ENCODE results near the gene UPF1.

The UPF1 gene

DNA sequence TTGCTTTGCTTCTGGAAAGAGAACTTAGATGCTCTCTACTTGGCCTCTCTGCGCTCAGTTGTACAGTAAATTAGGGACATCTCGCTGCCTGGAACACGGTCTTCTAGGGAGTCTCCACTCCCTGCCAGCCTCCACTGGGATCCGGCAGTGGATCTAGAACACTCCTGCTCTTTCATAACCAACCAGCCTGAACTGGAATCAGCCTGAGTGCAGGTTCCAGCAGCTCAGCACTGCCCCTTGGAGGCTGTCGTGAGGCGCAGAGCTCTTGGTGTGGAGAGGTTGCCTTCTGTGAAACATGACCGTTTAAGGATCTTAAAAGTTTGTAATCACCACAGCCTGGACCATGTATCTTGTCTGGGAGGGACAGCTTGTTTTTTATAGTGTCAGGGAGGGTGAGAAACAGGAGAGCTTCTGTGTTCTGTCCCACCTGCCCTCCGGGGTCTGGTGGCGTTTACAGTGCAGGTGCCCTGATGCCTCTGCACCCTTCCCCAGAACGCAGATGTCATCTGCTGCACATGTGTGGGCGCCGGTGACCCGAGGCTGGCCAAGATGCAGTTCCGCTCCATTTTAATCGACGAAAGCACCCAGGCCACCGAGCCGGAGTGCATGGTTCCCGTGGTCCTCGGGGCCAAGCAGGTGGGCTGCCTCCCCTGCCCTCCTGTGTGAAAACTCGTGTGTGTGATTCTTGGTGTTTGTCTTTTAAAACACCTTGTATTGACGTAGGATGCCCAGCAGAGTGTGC, 24.8 kb downstream of the UPF1 start:
- H3K4me3 ChIP-seq (replicated peaks in 1 of 2; ENCODE audit: low read depth in 2 of 2, low read length in 2 of 2), result no peak overlapping the region
- TF ChIP-seq, protein P1, sequence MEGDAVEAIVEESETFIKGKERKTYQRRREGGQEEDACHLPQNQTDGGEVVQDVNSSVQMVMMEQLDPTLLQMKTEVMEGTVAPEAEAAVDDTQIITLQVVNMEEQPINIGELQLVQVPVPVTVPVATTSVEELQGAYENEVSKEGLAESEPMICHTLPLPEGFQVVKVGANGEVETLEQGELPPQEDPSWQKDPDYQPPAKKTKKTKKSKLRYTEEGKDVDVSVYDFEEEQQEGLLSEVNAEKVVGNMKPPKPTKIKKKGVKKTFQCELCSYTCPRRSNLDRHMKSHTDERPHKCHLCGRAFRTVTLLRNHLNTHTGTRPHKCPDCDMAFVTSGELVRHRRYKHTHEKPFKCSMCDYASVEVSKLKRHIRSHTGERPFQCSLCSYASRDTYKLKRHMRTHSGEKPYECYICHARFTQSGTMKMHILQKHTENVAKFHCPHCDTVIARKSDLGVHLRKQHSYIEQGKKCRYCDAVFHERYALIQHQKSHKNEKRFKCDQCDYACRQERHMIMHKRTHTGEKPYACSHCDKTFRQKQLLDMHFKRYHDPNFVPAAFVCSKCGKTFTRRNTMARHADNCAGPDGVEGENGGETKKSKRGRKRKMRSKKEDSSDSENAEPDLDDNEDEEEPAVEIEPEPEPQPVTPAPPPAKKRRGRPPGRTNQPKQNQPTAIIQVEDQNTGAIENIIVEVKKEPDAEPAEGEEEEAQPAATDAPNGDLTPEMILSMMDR (IDR thresholded peaks at IDR 0.05; ENCODE audit: low read depth, low read length), result peak; percentile 30
- peak; percentile 40 to 56 for DNase-seq (ENCODE audit: low read depth in 2 of 2)

DNA sequence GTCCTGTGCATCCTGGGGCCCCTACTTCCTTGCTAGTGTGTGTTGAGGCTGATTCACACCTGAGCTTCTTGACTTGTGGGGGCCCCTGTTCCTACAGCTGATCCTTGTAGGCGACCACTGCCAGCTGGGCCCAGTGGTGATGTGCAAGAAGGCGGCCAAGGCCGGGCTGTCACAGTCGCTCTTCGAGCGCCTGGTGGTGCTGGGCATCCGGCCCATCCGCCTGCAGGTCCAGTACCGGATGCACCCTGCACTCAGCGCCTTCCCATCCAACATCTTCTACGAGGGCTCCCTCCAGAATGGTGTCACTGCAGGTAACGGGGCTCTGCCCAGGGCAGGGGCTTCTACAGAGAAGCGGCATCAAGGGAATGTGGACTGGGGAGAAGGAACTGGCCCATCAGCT, 25.5 kb downstream of the UPF1 start:
- H3K4me3 ChIP-seq (replicated peaks in 1 of 2; ENCODE audit: low read depth in 2 of 2, low read length in 2 of 2), result no peak overlapping the region
- TF ChIP-seq, protein P1 (IDR thresholded peaks at IDR 0.05; ENCODE audit: low read depth, low read length), result no peak
- no peak for DNase-seq (ENCODE audit: low read depth in 2 of 2)

DNA sequence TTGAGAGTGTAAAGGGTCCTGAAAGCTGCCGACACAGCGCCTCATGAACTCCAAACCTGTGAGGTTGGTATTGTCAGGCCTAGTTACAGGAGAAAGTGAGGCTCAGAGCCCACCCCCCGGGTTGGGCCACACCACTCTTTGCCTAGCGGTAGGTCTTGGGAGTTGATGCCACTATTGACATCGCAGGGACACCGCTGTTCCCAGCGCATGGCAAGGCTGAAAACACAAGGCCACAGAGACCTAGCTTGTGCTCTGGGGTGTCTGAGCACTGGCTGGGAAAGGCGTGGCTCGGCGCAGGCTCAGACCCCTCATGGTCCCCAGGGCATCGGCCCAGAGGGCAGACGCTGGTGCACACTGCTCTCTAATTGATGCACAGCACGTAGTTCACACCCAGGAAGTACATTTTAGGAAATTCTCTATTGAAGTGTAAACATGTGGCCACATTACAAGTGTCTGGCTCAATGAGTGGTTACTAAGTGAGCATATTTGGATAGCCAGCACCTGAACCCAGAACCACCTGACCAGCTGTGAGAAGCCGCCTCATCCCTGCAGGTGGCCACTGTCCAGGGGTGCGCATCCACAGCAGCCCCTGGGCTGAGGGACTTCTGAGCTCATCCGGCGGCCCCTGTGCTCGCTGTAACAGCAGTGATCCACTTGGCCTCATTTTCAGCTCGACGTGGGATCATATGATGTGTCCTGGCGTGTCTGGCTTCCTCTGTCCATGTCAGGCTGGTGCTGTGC, 27.3 kb downstream of the UPF1 start:
- TF ChIP-seq, protein P1 (IDR thresholded peaks at IDR 0.05; ENCODE audit: low read depth, low read length), result no peak
- H3K4me3 ChIP-seq (replicated peaks in 1 of 2; ENCODE audit: low read depth in 2 of 2, low read length in 2 of 2), result no peak overlapping the region
- DNase-seq (ENCODE audit: low read depth in 2 of 2), result no peak

DNA sequence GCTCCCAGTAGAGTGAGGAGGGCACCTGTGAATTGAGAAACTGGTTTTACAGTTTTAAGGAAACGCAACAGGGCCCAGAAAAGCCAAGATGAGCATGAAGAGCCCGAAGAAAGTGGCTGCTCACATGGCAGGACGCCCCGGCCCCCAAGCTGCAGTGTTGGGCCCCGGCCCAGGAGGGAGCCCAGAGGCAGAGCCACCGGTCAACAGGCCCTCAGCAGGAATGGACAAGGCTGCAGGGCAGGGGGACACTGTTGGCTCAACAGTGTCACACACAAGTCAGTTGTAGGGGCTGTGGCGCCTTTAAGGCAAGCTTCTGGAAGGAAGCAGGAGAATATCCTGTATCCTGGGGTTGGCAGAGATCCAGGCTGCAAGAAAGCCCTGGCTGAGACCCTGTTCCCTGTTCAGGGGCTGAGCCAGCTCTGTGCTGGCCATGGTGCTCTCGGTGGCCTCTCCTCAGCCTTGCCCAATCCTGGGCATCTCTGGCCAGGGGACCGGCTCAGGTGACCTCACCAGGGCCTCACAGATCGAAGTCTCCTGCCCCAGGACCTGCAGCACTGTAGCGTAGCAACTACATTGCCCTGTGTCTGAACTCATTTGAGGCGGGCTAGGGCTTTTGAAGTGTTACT, 28.0 kb downstream of the UPF1 start:
- TF ChIP-seq, protein P1 (IDR thresholded peaks at IDR 0.05; ENCODE audit: low read depth, low read length), result no peak
- DNase-seq (ENCODE audit: low read depth in 2 of 2), result peak in 1 of 2 donors; percentile 47
- no peak overlapping the region for H3K4me3 ChIP-seq (replicated peaks in 1 of 2; ENCODE audit: low read depth in 2 of 2, low read length in 2 of 2)

DNA sequence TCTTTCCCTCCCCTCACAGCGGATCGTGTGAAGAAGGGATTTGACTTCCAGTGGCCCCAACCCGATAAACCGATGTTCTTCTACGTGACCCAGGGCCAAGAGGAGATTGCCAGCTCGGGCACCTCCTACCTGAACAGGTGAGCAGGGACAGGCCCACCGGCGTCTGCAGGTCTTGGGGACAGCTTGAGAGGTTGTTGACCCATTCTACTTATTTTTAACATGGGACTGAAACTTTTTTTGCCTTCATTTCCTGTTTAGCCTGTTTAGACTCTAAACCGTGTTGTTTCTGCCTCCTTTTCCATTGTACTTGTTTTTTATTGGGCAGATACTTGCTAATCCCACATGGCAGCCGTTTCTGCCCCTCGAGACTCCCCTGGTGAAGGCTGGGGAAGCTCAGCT, 28.5 kb downstream of the UPF1 start:
- no peak for DNase-seq (ENCODE audit: low read depth in 2 of 2)
- H3K4me3 ChIP-seq (replicated peaks in 1 of 2; ENCODE audit: low read depth in 2 of 2, low read length in 2 of 2), result no peak overlapping the region
- TF ChIP-seq, protein P1 (IDR thresholded peaks at IDR 0.05; ENCODE audit: low read depth, low read length), result no peak

DNA sequence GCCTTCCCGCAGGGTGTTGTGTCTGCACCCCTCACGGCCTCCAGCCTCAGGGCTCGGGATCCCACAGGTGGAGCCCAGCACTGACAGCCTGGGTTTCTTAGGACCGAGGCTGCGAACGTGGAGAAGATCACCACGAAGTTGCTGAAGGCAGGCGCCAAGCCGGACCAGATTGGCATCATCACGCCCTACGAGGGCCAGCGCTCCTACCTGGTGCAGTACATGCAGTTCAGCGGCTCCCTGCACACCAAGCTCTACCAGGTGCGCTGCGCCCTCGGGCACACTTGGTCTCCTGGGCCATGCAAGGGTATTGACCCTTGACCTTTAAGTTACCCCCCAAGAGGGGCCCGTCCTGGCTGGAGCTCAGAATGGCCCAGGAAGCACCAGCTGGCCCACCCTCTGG, 29.0 kb downstream of the UPF1 start:
- TF ChIP-seq, protein P1 (IDR thresholded peaks at IDR 0.05; ENCODE audit: low read depth, low read length), result no peak
- H3K4me3 ChIP-seq (replicated peaks in 1 of 2; ENCODE audit: low read depth in 2 of 2, low read length in 2 of 2), result no peak overlapping the region
- DNase-seq (ENCODE audit: low read depth in 2 of 2), result no peak

All from cardiac fibroblast (primary cell).